IMR-90 (cell line): ENCODE data around the gene CKB. TPM values are rescaled to one million over a fixed set of nuclear protein-coding genes. Genes with fewer than 3 reads are reported as not detected.

Experiments used
- ATAC-seq: fragments of 200-7000 bp; cut with Tn5 transposase; 2 replicates; pipeline ENCODE4 v1.9.1; 2020; ENCODE audit warnings: low read depth, mild to moderate bottlenecking, moderate library complexity
- BruUV-seq: library from RNA; stranded (reverse); fragments of 400-500 nt; replicated peaks from 2 replicates; lab custom pipeline; 2021; lab: Mats Ljungman, UMichigan
- CTCF ChIA-PET: fragments of 300-600 bp; formaldehyde crosslinking; extraction: SDS; loops from one replicate; lab custom pipeline; 2021; ENCODE audit warnings: antibody characterized with exemption; lab: Yijun Ruan, JAX
- POLR2A ChIA-PET: fragments of 300-600 bp; sonication (Branson Sonifier 250); formaldehyde crosslinking; loops from one replicate; lab custom pipeline; 2022; ENCODE audit warnings: antibody characterized with exemption; ENCODE audit not compliant: unreplicated experiment; lab: Charles Lee
- DNase-seq: peaks from one replicate; pipeline ENCODE4 v3.0.0; 2013
- H2AFZ ChIP-seq: replicated peaks from 2 replicates; pipeline ENCODE3; 2013; ENCODE audit warnings: low read length, mild to moderate bottlenecking; ENCODE audit not compliant: poor library complexity
- H2AK5ac ChIP-seq: 2 replicates; pipeline ENCODE4 v1.6.1; 2013; ENCODE audit warnings: low read depth, low read length, inconsistent platforms
- H2AK9ac ChIP-seq: replicated peaks from 2 replicates; pipeline ENCODE3; 2013; ENCODE audit warnings: mild to moderate bottlenecking, low read depth, low read length, moderate library complexity; ENCODE audit not compliant: poor library complexity
- H2BK120ac ChIP-seq: 2 replicates; pipeline ENCODE4 v1.6.1; 2013; ENCODE audit warnings: low read depth, low read length, inconsistent platforms
- H2BK15ac ChIP-seq: 3 replicates; pipeline ENCODE4 v1.6.1; 2013; ENCODE audit warnings: low read depth, low read length, inconsistent platforms
- H2BK20ac ChIP-seq: 2 replicates; pipeline ENCODE4 v1.6.1; 2013; ENCODE audit warnings: low read depth, mild to moderate bottlenecking, inconsistent platforms, low read length, moderate library complexity
- H2BK5ac ChIP-seq: 2 replicates; pipeline ENCODE4 v1.6.1; 2013; ENCODE audit warnings: mild to moderate bottlenecking, low read depth, low read length, inconsistent platforms; ENCODE audit not compliant: poor library complexity, severe bottlenecking
- H3K14ac ChIP-seq: replicated peaks from 2 replicates; pipeline ENCODE4 v1.6.1; 2013; ENCODE audit warnings: low read depth, low read length, inconsistent platforms
- H3K18ac ChIP-seq: 2 replicates; pipeline ENCODE4 v1.6.1; 2013; ENCODE audit warnings: low read depth, low read length, control low read depth
- H3K23ac ChIP-seq: 2 replicates; pipeline ENCODE4 v1.6.1; 2013; ENCODE audit warnings: low read depth, low read length, inconsistent platforms
- H3K27ac ChIP-seq: 2 replicates; pipeline ENCODE4 v1.5.1; 2013; ENCODE audit warnings: mild to moderate bottlenecking, control low read depth, low read length; ENCODE audit not compliant: insufficient read depth
- H3K27me3 ChIP-seq: 2 replicates; pipeline ENCODE4 v1.6.1; 2013; ENCODE audit warnings: low read length; ENCODE audit not compliant: control insufficient read depth, insufficient read depth
- H3K36me3 ChIP-seq: 2 replicates; pipeline ENCODE4 v1.6.1; 2013; ENCODE audit warnings: low read length, mixed read lengths; ENCODE audit not compliant: control insufficient read depth, insufficient read depth
- H3K4ac ChIP-seq: 2 replicates; pipeline ENCODE4 v1.6.1; 2013; ENCODE audit warnings: low read depth, low read length, inconsistent platforms
- H3K4me1 ChIP-seq: 2 replicates; pipeline ENCODE4 v1.6.1; 2013; ENCODE audit warnings: low read length, mixed read lengths; ENCODE audit not compliant: control insufficient read depth, insufficient read depth
- H3K4me2 ChIP-seq: 2 replicates; pipeline ENCODE4 v1.6.1; 2013; ENCODE audit warnings: low read depth, mild to moderate bottlenecking, control low read depth, low read length, moderate library complexity
- H3K4me3 ChIP-seq: 2 replicates; pipeline ENCODE4 v1.5.1; 2013; ENCODE audit warnings: low read depth, mild to moderate bottlenecking, control low read depth, low read length, moderate library complexity; ENCODE audit not compliant: insufficient read depth
- H3K56ac ChIP-seq: 2 replicates; pipeline ENCODE4 v1.6.1; 2013; ENCODE audit warnings: low read length, inconsistent platforms; ENCODE audit not compliant: insufficient read depth; ENCODE audit errors: extremely low read depth
- H3K79me1 ChIP-seq, 2 experiments: 2 replicates each; pipeline ENCODE4 v1.6.1; 2013; ENCODE audit warnings: low read length in 2 of 2, inconsistent platforms in 1 of 2, low read depth in 1 of 2
- H3K9ac ChIP-seq: 2 replicates; pipeline ENCODE4 v1.6.1; 2013; ENCODE audit warnings: low read depth, low read length, control low read depth
- H3K9me1 ChIP-seq: 2 replicates; pipeline ENCODE4 v1.6.1; 2013; ENCODE audit warnings: low read length, inconsistent platforms; ENCODE audit not compliant: insufficient read depth
- H3K9me3 ChIP-seq: 2 replicates; pipeline ENCODE4 v1.6.1; 2013; ENCODE audit warnings: low read length; ENCODE audit not compliant: control insufficient read depth, insufficient read depth
- H4K20me1 ChIP-seq: 2 replicates; pipeline ENCODE4 v1.6.1; 2013; ENCODE audit warnings: low read length, inconsistent platforms; ENCODE audit not compliant: insufficient read depth
- H4K5ac ChIP-seq: 2 replicates; pipeline ENCODE4 v1.6.1; 2013; ENCODE audit warnings: mild to moderate bottlenecking, low read depth, low read length, control low read depth
- H4K8ac ChIP-seq, 2 experiments: 2 replicates each; pipeline ENCODE4 v1.6.1; 2013; ENCODE audit warnings: low read depth in 2 of 2, low read length in 2 of 2, control low read depth in 1 of 2, inconsistent platforms in 1 of 2
- H4K91ac ChIP-seq: 2 replicates; pipeline ENCODE4 v1.6.1; 2013; ENCODE audit warnings: low read depth, low read length, inconsistent platforms; ENCODE audit not compliant: insufficient read depth
- BHLHE40 ChIP-seq: fragments of 150-350 bp; IDR thresholded peaks from 2 replicates; pipeline ENCODE4 v1.6.1; 2016; ENCODE audit warnings: mild to moderate bottlenecking, low read depth, low read length
- CEBPB ChIP-seq: IDR thresholded peaks from 2 replicates; pipeline ENCODE4 v1.6.1; 2012; ENCODE audit warnings: low read depth, low read length, improper control_type of control experiment
- CHD1 ChIP-seq: IDR thresholded peaks from 2 replicates; pipeline ENCODE4 v1.6.1; 2012; ENCODE audit warnings: low read depth, low read length, improper control_type of control experiment
- FOS ChIP-seq: fragments of 150-350 bp; IDR thresholded peaks from 2 replicates; pipeline ENCODE4 v1.6.1; 2016; ENCODE audit warnings: low read depth, low read length
- MAFK ChIP-seq: IDR thresholded peaks from 2 replicates; pipeline ENCODE4 v1.6.1; 2012; ENCODE audit warnings: low read depth, low read length, improper control_type of control experiment
- MAZ ChIP-seq: IDR thresholded peaks from 2 replicates; pipeline ENCODE4 v1.6.1; 2012; ENCODE audit warnings: low read depth, mild to moderate bottlenecking, low read length, improper control_type of control experiment, moderate library complexity, borderline replicate concordance
- MXI1 ChIP-seq: IDR thresholded peaks from 2 replicates; pipeline ENCODE4 v1.6.1; 2012; ENCODE audit warnings: low read depth, mild to moderate bottlenecking, low read length, moderate library complexity, borderline replicate concordance
- NFE2L2 ChIP-seq: fragments of 150-350 bp; IDR thresholded peaks from 2 replicates; pipeline ENCODE4 v1.6.1; 2016; ENCODE audit warnings: low read depth, mild to moderate bottlenecking, low read length
- POLR2A ChIP-seq: IDR thresholded peaks from 2 replicates; pipeline ENCODE4 v1.6.1; 2012; ENCODE audit warnings: mild to moderate bottlenecking, low read depth, low read length
- RAD21 ChIP-seq: IDR thresholded peaks from 2 replicates; pipeline ENCODE4 v1.6.1; 2012; ENCODE audit warnings: low read length, improper control_type of control experiment
- RCOR1 ChIP-seq: IDR thresholded peaks from 2 replicates; pipeline ENCODE4 v1.6.1; 2012; ENCODE audit warnings: mild to moderate bottlenecking, low read length, improper control_type of control experiment; ENCODE audit not compliant: insufficient replicate concordance
- RFX5 ChIP-seq: IDR thresholded peaks from 2 replicates; pipeline ENCODE4 v1.8.0; 2012; ENCODE audit warnings: low read depth, mild to moderate bottlenecking, low read length, moderate library complexity
- SMC3 ChIP-seq: fragments of 150-350 bp; IDR thresholded peaks from 2 replicates; pipeline ENCODE4 v1.6.1; 2016; ENCODE audit warnings: low read depth, mild to moderate bottlenecking, antibody characterized with exemption, low read length, moderate library complexity
- WGBS, 2 experiments: methylation state at CpG; one replicate each; pipeline versions ENCODE4 v1.1.5 to v1.1.7; 2013; ENCODE audit warnings: missing lambda C conversion rate in 2 of 2; ENCODE audit not compliant: insufficient read length in 1 of 2; ENCODE audit errors: extremely low coverage in 2 of 2; 5-methylcytosine and 5-hydroxymethylcytosine counted together
- dilution Hi-C: fragments of 300-500 bp; cut with HindIII; formaldehyde crosslinking; loops from one replicate; pipeline ENCODE4 v1.14.3; 2018; ENCODE audit warnings: low sequenced_read_pairs; ENCODE audit not compliant: unreplicated experiment
- in situ Hi-C: fragments of 300-500 bp; cut with MboI; formaldehyde crosslinking; loops from 3 replicates; pipeline ENCODE4 v1.14.3; 2019; ENCODE audit warnings: low sequenced_read_pairs, inconsistent platforms, mixed read lengths
- intact Hi-C: fragments of 100-400 bp; cut with micrococcal nuclease; formaldehyde crosslinking; loops from 2 replicates; pipeline ENCODE4 v1.10.0; 2022
- polyA plus RNA-seq, 3 experiments: library from polyadenylated mRNA; depleted of rRNA; stranded (reverse); fragments of >200 nt; gene quantifications; 2 replicates each; pipeline ENCODE4 v1.2.3, GENCODE V29; 2012; ENCODE audit warnings: low replicate concordance in 1 of 3
- total RNA-seq: library from RNA; depleted of rRNA; stranded (reverse); fragments of >200 nt; gene quantifications from 2 replicates; pipeline ENCODE4 v1.2.3, GENCODE V29; 2012
- TF ChIP-seq, protein P1 (sequence below): fragments of 150-350 bp; IDR thresholded peaks from 2 replicates; pipeline ENCODE4 v1.6.1; 2017; ENCODE audit warnings: mild to moderate bottlenecking, antibody characterized with exemption, low read length, low read depth
- TF ChIP-seq, protein P2 (sequence below): fragments of 150-350 bp; IDR thresholded peaks from 2 replicates; pipeline ENCODE4 v1.6.1; 2016; ENCODE audit warnings: low read depth, mild to moderate bottlenecking, low read length, moderate library complexity, borderline replicate concordance
- TF ChIP-seq, protein P3 (sequence below): conservative IDR thresholded peaks from 2 replicates; pipeline ENCODE4 v1.5.1; 2012; ENCODE audit warnings: mild to moderate bottlenecking, low read depth, low read length, improper control_type of control experiment

Gene CKB
- total and polyA plus RNA-seq, 2 of the 4 experiments (the other 2 are of a cell fraction), result 17.7 to 82.6 TPM

DNA sequence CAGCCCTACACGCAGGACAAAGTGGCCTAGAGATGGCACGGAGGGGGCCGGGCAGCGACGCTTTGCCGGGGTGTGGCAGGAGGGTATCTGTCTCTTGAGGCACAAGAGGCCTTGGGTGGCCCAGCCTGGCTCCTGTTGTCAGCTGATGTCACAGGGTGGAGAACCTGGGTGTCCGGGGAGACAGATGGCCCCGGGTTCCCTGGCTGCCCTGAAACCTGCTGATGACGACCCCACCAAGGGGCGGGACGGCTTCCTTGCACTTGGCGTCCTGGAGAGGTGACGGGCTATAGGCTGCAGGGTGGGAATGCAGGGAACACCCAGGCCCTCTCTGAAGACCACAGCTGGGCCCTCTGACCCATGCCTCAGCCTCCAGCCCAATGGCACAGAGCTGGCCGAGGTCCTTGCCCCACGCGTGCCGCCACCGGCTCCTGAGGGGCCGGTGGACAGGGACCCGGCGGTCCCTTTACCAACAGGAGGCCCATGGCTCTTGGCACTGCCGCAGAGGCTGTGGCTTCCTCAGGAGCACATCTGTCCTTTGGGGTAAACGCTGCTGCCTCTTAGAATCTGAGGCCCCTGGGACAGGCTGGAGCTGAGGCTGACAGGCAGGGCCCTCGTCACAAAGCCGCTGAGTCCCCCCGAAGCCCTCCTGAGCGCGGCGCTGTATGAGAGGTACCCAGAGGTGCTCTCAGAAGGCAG, 22.7 kb upstream of the CKB start:
- H3K9ac ChIP-seq, result no peak overlapping the region
- no peak overlapping the region for H4K5ac ChIP-seq
- CTCF ChIA-PET, result no interaction called here
- H3K36me3 ChIP-seq, result no peaks in the 10 kb centered on the region
- no TSS peak for BruUV-seq
- DNase-seq, result no peak
- in situ Hi-C loops (no loop called here), dilution Hi-C loops (no loop called here), intact Hi-C loops (no loop called here)
- H3K9me3 ChIP-seq, result no peaks in the 10 kb centered on the region
- H2AK5ac ChIP-seq, result no peak overlapping the region
- no peaks in the 10 kb centered on the region; a peak in 1 of 4 replicates for H3K79me1 ChIP-seq
- peaks cover 8% of the 10 kb centered on the region; the same call in 1 of the 2 replicates for H4K20me1 ChIP-seq
- H4K8ac ChIP-seq, result no peak overlapping the region
- H3K9me1 ChIP-seq, result no peaks in the 10 kb centered on the region
- H2BK15ac ChIP-seq, result no peak overlapping the region
- no peak overlapping the region for H3K18ac ChIP-seq
- no peak overlapping the region for H3K23ac ChIP-seq
- H3K56ac ChIP-seq, result no peak overlapping the region
- H3K14ac ChIP-seq, result no peak overlapping the region
- POLR2A ChIA-PET, result no interaction called here
- H2AFZ ChIP-seq, result no peak overlapping the region
- peaks cover 19% of the 10 kb centered on the region for H3K4me1 ChIP-seq
- H2BK120ac ChIP-seq, result no peak overlapping the region
- no peak for TF ChIP-seq CEBPB
- no peak for TF ChIP-seq POLR2A
- TF ChIP-seq SMC3, result no peak
- TF ChIP-seq, protein P1, sequence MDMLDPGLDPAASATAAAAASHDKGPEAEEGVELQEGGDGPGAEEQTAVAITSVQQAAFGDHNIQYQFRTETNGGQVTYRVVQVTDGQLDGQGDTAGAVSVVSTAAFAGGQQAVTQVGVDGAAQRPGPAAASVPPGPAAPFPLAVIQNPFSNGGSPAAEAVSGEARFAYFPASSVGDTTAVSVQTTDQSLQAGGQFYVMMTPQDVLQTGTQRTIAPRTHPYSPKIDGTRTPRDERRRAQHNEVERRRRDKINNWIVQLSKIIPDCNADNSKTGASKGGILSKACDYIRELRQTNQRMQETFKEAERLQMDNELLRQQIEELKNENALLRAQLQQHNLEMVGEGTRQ, result no peak
- TF ChIP-seq MXI1, result no peak
- no peak for TF ChIP-seq RCOR1
- TF ChIP-seq NFE2L2, result no peak
- TF ChIP-seq RAD21, result no peak
- TF ChIP-seq, protein P2, sequence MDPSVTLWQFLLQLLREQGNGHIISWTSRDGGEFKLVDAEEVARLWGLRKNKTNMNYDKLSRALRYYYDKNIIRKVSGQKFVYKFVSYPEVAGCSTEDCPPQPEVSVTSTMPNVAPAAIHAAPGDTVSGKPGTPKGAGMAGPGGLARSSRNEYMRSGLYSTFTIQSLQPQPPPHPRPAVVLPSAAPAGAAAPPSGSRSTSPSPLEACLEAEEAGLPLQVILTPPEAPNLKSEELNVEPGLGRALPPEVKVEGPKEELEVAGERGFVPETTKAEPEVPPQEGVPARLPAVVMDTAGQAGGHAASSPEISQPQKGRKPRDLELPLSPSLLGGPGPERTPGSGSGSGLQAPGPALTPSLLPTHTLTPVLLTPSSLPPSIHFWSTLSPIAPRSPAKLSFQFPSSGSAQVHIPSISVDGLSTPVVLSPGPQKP, result no peak
- TF ChIP-seq MAFK, result no peak
- no peak for TF ChIP-seq FOS
- TF ChIP-seq RFX5, result no peak
- TF ChIP-seq BHLHE40, result no peak
- no peak for TF ChIP-seq MAZ
- no peak for TF ChIP-seq CHD1
- TF ChIP-seq, protein P3, sequence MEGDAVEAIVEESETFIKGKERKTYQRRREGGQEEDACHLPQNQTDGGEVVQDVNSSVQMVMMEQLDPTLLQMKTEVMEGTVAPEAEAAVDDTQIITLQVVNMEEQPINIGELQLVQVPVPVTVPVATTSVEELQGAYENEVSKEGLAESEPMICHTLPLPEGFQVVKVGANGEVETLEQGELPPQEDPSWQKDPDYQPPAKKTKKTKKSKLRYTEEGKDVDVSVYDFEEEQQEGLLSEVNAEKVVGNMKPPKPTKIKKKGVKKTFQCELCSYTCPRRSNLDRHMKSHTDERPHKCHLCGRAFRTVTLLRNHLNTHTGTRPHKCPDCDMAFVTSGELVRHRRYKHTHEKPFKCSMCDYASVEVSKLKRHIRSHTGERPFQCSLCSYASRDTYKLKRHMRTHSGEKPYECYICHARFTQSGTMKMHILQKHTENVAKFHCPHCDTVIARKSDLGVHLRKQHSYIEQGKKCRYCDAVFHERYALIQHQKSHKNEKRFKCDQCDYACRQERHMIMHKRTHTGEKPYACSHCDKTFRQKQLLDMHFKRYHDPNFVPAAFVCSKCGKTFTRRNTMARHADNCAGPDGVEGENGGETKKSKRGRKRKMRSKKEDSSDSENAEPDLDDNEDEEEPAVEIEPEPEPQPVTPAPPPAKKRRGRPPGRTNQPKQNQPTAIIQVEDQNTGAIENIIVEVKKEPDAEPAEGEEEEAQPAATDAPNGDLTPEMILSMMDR, result no peak
- no peak overlapping the region for H3K4me2 ChIP-seq
- H3K27ac ChIP-seq, result no peak overlapping the region
- H3K27me3 ChIP-seq, result no peaks in the 10 kb centered on the region
- WGBS, 2 experiments, result 83% methylated on average over 11 of the region's 29 CpGs; no CpG with 5 or more reads in 1 of the 2 experiments
- H3K4ac ChIP-seq, result no peak overlapping the region
- no peak overlapping the region for H2BK20ac ChIP-seq
- H2BK5ac ChIP-seq, result no peak overlapping the region
- H3K4me3 ChIP-seq, result no peak overlapping the region
- H2AK9ac ChIP-seq, result no peak overlapping the region
- no peak overlapping the region for H4K91ac ChIP-seq
- no peak for ATAC-seq
